Fibroblast of skin of scalp (primary cell): ENCODE data around the gene VSNL1.

Experiments
- DNase-seq: peaks from one replicate; pipeline ENCODE4 v3.0.0-alpha.2; 2013

Gene VSNL1

GRCh38 chr2:17648581-17648980 is 108.1 kb downstream of the VSNL1 start:
- no peak for DNase-seq

GRCh38 chr2:17649026-17649425 is 108.5 kb downstream of the VSNL1 start:
- no peak for DNase-seq

GRCh38 chr2:17652681-17653394 is 112.3 kb downstream of the VSNL1 start:
- no peak for DNase-seq

- no peak for DNase-seq
These were observed 117.3 kb downstream of the VSNL1 start for GRCh38 chr2:17657759-17658158.

- peak; percentile 39 for DNase-seq
These were observed 117.9 kb downstream of the VSNL1 start for GRCh38 chr2:17658251-17658843.

GRCh38 chr2:17660219-17660618 is 119.7 kb downstream of the VSNL1 start:
- no peak for DNase-seq

GRCh38 chr2:17661460-17661859 is 121.0 kb downstream of the VSNL1 start:
- no peak for DNase-seq

GRCh38 chr2:17662723-17663122 is 122.2 kb downstream of the VSNL1 start:
- DNase-seq = no peak

GRCh38 chr2:17664534-17664933 is 124.0 kb downstream of the VSNL1 start:
- no peak for DNase-seq

- no peak for DNase-seq
These were observed 127.4 kb downstream of the VSNL1 start for GRCh38 chr2:17667898-17668297.

GRCh38 chr2:17672583-17673317 is 132.3 kb downstream of the VSNL1 start:
- peak; percentile 61 for DNase-seq

GRCh38 chr2:17674817-17675216 is 134.3 kb downstream of the VSNL1 start:
- no peak for DNase-seq

GRCh38 chr2:17680119-17680518 is 139.6 kb downstream of the VSNL1 start:
- DNase-seq = no peak

GRCh38 chr2:17682098-17682857 is 141.8 kb downstream of the VSNL1 start:
- DNase-seq = no peak

- DNase-seq = no peak
These were observed 143.5 kb downstream of the VSNL1 start for GRCh38 chr2:17683981-17684380.

GRCh38 chr2:17688600-17688999 is 148.1 kb downstream of the VSNL1 start:
- no peak for DNase-seq

- DNase-seq = no peak
These were observed 148.5 kb downstream of the VSNL1 start for GRCh38 chr2:17689010-17689409.

GRCh38 chr2:17690776-17691175 is 150.3 kb downstream of the VSNL1 start:
- DNase-seq = no peak
